NCI-H345 treated with DMSO at 0.1 percent for 48 hours (cell line): ENCODE measurements around the gene ANO9.
A peak's percentile ranks its signal among the peaks of the same experiment; 100 is the strongest.
"Not testable (repeated sequence)": the region's sequence is repeated elsewhere in the genome, so short reads cannot be mapped to it uniquely, and the experiment has no call there.

ENCODE experiments used
- DNase-seq: peaks from one replicate; lab custom pipeline; 2025; ENCODE audit not compliant: unreplicated experiment; lab: John Stamatoyannopoulos, UW

The ANO9 gene

GRCh38 chr11:405323-405953 is 36.4 kb downstream of the ANO9 start:
- no peak for DNase-seq

- DNase-seq: no peak
Measured at GRCh38 chr11:404551-405264, 37.1 kb downstream of the ANO9 start.

- DNase-seq: no peak
Measured at GRCh38 chr11:403761-404431, 37.9 kb downstream of the ANO9 start.

- no peak for DNase-seq
Measured at GRCh38 chr11:403021-403760, 38.6 kb downstream of the ANO9 start.

- DNase-seq: not testable (repeated sequence)
Measured at GRCh38 chr11:401196-401595, 40.6 kb downstream of the ANO9 start.

GRCh38 chr11:400241-400689 is 41.5 kb downstream of the ANO9 start:
- DNase-seq: no peak

GRCh38 chr11:399731-400211 is 42.0 kb downstream of the ANO9 start:
- DNase-seq: no peak

- no peak for DNase-seq
Measured at GRCh38 chr11:398826-399225, 43.0 kb downstream of the ANO9 start.

- peak; percentile 33 for DNase-seq
Measured at GRCh38 chr11:396948-397548, 44.8 kb downstream of the ANO9 start.

GRCh38 chr11:396511-396947 is 45.3 kb downstream of the ANO9 start:
- peak; percentile 32 for DNase-seq

- DNase-seq: no peak
Measured at GRCh38 chr11:395866-396265, 45.9 kb downstream of the ANO9 start.

- DNase-seq: no peak
Measured at GRCh38 chr11:394858-395655, 46.8 kb downstream of the ANO9 start.

- no peak for DNase-seq
Measured at GRCh38 chr11:394034-394857, 47.6 kb downstream of the ANO9 start, which contains the start of gene PKP3. PKP3 (plus strand) TSS chr11:394209; CDS start chr11:394293, 84 bp downstream.

- DNase-seq: no peak
Measured at GRCh38 chr11:393219-394033, 48.4 kb downstream of the ANO9 start.

- no peak for DNase-seq
Measured at GRCh38 chr11:392102-392777, 49.6 kb downstream of the ANO9 start.

GRCh38 chr11:391117-392017 is 50.4 kb downstream of the ANO9 start:
- no peak for DNase-seq

- DNase-seq: no peak
Measured at GRCh38 chr11:390175-390574, 51.6 kb downstream of the ANO9 start.
